IMR-90 (cell line): ENCODE data around the gene CDH13. TPM values are rescaled to one million over a fixed set of nuclear protein-coding genes. Genes with fewer than 3 reads are reported as not detected.

ENCODE experiments used
- ATAC-seq: fragments of 200-7000 bp; cut with Tn5 transposase; 2 replicates; pipeline ENCODE4 v1.9.1; 2020; ENCODE audit warnings: low read depth, mild to moderate bottlenecking, moderate library complexity
- BruUV-seq: library from RNA; stranded (reverse); fragments of 400-500 nt; replicated peaks from 2 replicates; lab custom pipeline; 2021; lab: Mats Ljungman, UMichigan
- CTCF ChIA-PET: fragments of 300-600 bp; formaldehyde crosslinking; extraction: SDS; loops from one replicate; lab custom pipeline; 2021; ENCODE audit warnings: antibody characterized with exemption; lab: Yijun Ruan, JAX
- POLR2A ChIA-PET: fragments of 300-600 bp; sonication (Branson Sonifier 250); formaldehyde crosslinking; loops from one replicate; lab custom pipeline; 2022; ENCODE audit warnings: antibody characterized with exemption; ENCODE audit not compliant: unreplicated experiment; lab: Charles Lee
- DNase-seq: peaks from one replicate; pipeline ENCODE4 v3.0.0; 2013
- H2AFZ ChIP-seq: replicated peaks from 2 replicates; pipeline ENCODE3; 2013; ENCODE audit warnings: low read length, mild to moderate bottlenecking; ENCODE audit not compliant: poor library complexity
- H2AK5ac ChIP-seq: 2 replicates; pipeline ENCODE4 v1.6.1; 2013; ENCODE audit warnings: low read depth, low read length, inconsistent platforms
- H2AK9ac ChIP-seq: replicated peaks from 2 replicates; pipeline ENCODE3; 2013; ENCODE audit warnings: mild to moderate bottlenecking, low read depth, low read length, moderate library complexity; ENCODE audit not compliant: poor library complexity
- H2BK120ac ChIP-seq: 2 replicates; pipeline ENCODE4 v1.6.1; 2013; ENCODE audit warnings: low read depth, low read length, inconsistent platforms
- H2BK15ac ChIP-seq: 3 replicates; pipeline ENCODE4 v1.6.1; 2013; ENCODE audit warnings: low read depth, low read length, inconsistent platforms
- H2BK20ac ChIP-seq: 2 replicates; pipeline ENCODE4 v1.6.1; 2013; ENCODE audit warnings: low read depth, mild to moderate bottlenecking, inconsistent platforms, low read length, moderate library complexity
- H2BK5ac ChIP-seq: 2 replicates; pipeline ENCODE4 v1.6.1; 2013; ENCODE audit warnings: mild to moderate bottlenecking, low read depth, low read length, inconsistent platforms; ENCODE audit not compliant: poor library complexity, severe bottlenecking
- H3K14ac ChIP-seq: replicated peaks from 2 replicates; pipeline ENCODE4 v1.6.1; 2013; ENCODE audit warnings: low read depth, low read length, inconsistent platforms
- H3K18ac ChIP-seq: 2 replicates; pipeline ENCODE4 v1.6.1; 2013; ENCODE audit warnings: low read depth, low read length, control low read depth
- H3K23ac ChIP-seq: 2 replicates; pipeline ENCODE4 v1.6.1; 2013; ENCODE audit warnings: low read depth, low read length, inconsistent platforms
- H3K27ac ChIP-seq: 2 replicates; pipeline ENCODE4 v1.5.1; 2013; ENCODE audit warnings: mild to moderate bottlenecking, control low read depth, low read length; ENCODE audit not compliant: insufficient read depth
- H3K27me3 ChIP-seq: 2 replicates; pipeline ENCODE4 v1.6.1; 2013; ENCODE audit warnings: low read length; ENCODE audit not compliant: control insufficient read depth, insufficient read depth
- H3K36me3 ChIP-seq: 2 replicates; pipeline ENCODE4 v1.6.1; 2013; ENCODE audit warnings: low read length, mixed read lengths; ENCODE audit not compliant: control insufficient read depth, insufficient read depth
- H3K4ac ChIP-seq: 2 replicates; pipeline ENCODE4 v1.6.1; 2013; ENCODE audit warnings: low read depth, low read length, inconsistent platforms
- H3K4me1 ChIP-seq: 2 replicates; pipeline ENCODE4 v1.6.1; 2013; ENCODE audit warnings: low read length, mixed read lengths; ENCODE audit not compliant: control insufficient read depth, insufficient read depth
- H3K4me2 ChIP-seq: 2 replicates; pipeline ENCODE4 v1.6.1; 2013; ENCODE audit warnings: low read depth, mild to moderate bottlenecking, control low read depth, low read length, moderate library complexity
- H3K4me3 ChIP-seq: 2 replicates; pipeline ENCODE4 v1.5.1; 2013; ENCODE audit warnings: low read depth, mild to moderate bottlenecking, control low read depth, low read length, moderate library complexity; ENCODE audit not compliant: insufficient read depth
- H3K56ac ChIP-seq: 2 replicates; pipeline ENCODE4 v1.6.1; 2013; ENCODE audit warnings: low read length, inconsistent platforms; ENCODE audit not compliant: insufficient read depth; ENCODE audit errors: extremely low read depth
- H3K79me1 ChIP-seq, 2 experiments: 2 replicates each; pipeline ENCODE4 v1.6.1; 2013; ENCODE audit warnings: low read length in 2 of 2, inconsistent platforms in 1 of 2, low read depth in 1 of 2
- H3K9ac ChIP-seq: 2 replicates; pipeline ENCODE4 v1.6.1; 2013; ENCODE audit warnings: low read depth, low read length, control low read depth
- H3K9me1 ChIP-seq: 2 replicates; pipeline ENCODE4 v1.6.1; 2013; ENCODE audit warnings: low read length, inconsistent platforms; ENCODE audit not compliant: insufficient read depth
- H3K9me3 ChIP-seq: 2 replicates; pipeline ENCODE4 v1.6.1; 2013; ENCODE audit warnings: low read length; ENCODE audit not compliant: control insufficient read depth, insufficient read depth
- H4K20me1 ChIP-seq: 2 replicates; pipeline ENCODE4 v1.6.1; 2013; ENCODE audit warnings: low read length, inconsistent platforms; ENCODE audit not compliant: insufficient read depth
- H4K5ac ChIP-seq: 2 replicates; pipeline ENCODE4 v1.6.1; 2013; ENCODE audit warnings: mild to moderate bottlenecking, low read depth, low read length, control low read depth
- H4K8ac ChIP-seq, 2 experiments: 2 replicates each; pipeline ENCODE4 v1.6.1; 2013; ENCODE audit warnings: low read depth in 2 of 2, low read length in 2 of 2, control low read depth in 1 of 2, inconsistent platforms in 1 of 2
- H4K91ac ChIP-seq: 2 replicates; pipeline ENCODE4 v1.6.1; 2013; ENCODE audit warnings: low read depth, low read length, inconsistent platforms; ENCODE audit not compliant: insufficient read depth
- BHLHE40 ChIP-seq: fragments of 150-350 bp; IDR thresholded peaks from 2 replicates; pipeline ENCODE4 v1.6.1; 2016; ENCODE audit warnings: mild to moderate bottlenecking, low read depth, low read length
- CHD1 ChIP-seq: IDR thresholded peaks from 2 replicates; pipeline ENCODE4 v1.6.1; 2012; ENCODE audit warnings: low read depth, low read length, improper control_type of control experiment
- FOS ChIP-seq: fragments of 150-350 bp; IDR thresholded peaks from 2 replicates; pipeline ENCODE4 v1.6.1; 2016; ENCODE audit warnings: low read depth, low read length
- MAFK ChIP-seq: IDR thresholded peaks from 2 replicates; pipeline ENCODE4 v1.6.1; 2012; ENCODE audit warnings: low read depth, low read length, improper control_type of control experiment
- MXI1 ChIP-seq: IDR thresholded peaks from 2 replicates; pipeline ENCODE4 v1.6.1; 2012; ENCODE audit warnings: low read depth, mild to moderate bottlenecking, low read length, moderate library complexity, borderline replicate concordance
- NFE2L2 ChIP-seq: fragments of 150-350 bp; IDR thresholded peaks from 2 replicates; pipeline ENCODE4 v1.6.1; 2016; ENCODE audit warnings: low read depth, mild to moderate bottlenecking, low read length
- POLR2A ChIP-seq: IDR thresholded peaks from 2 replicates; pipeline ENCODE4 v1.6.1; 2012; ENCODE audit warnings: mild to moderate bottlenecking, low read depth, low read length
- RAD21 ChIP-seq: IDR thresholded peaks from 2 replicates; pipeline ENCODE4 v1.6.1; 2012; ENCODE audit warnings: low read length, improper control_type of control experiment
- RCOR1 ChIP-seq: IDR thresholded peaks from 2 replicates; pipeline ENCODE4 v1.6.1; 2012; ENCODE audit warnings: mild to moderate bottlenecking, low read length, improper control_type of control experiment; ENCODE audit not compliant: insufficient replicate concordance
- RFX5 ChIP-seq: IDR thresholded peaks from 2 replicates; pipeline ENCODE4 v1.8.0; 2012; ENCODE audit warnings: low read depth, mild to moderate bottlenecking, low read length, moderate library complexity
- SMC3 ChIP-seq: fragments of 150-350 bp; IDR thresholded peaks from 2 replicates; pipeline ENCODE4 v1.6.1; 2016; ENCODE audit warnings: low read depth, mild to moderate bottlenecking, antibody characterized with exemption, low read length, moderate library complexity
- WGBS, 2 experiments: methylation state at CpG; one replicate each; pipeline versions ENCODE4 v1.1.5 to v1.1.7; 2013; ENCODE audit warnings: missing lambda C conversion rate in 2 of 2; ENCODE audit not compliant: insufficient read length in 1 of 2; ENCODE audit errors: extremely low coverage in 2 of 2; 5-methylcytosine and 5-hydroxymethylcytosine counted together
- dilution Hi-C: fragments of 300-500 bp; cut with HindIII; formaldehyde crosslinking; loops from one replicate; pipeline ENCODE4 v1.14.3; 2018; ENCODE audit warnings: low sequenced_read_pairs; ENCODE audit not compliant: unreplicated experiment
- in situ Hi-C: fragments of 300-500 bp; cut with MboI; formaldehyde crosslinking; loops from 3 replicates; pipeline ENCODE4 v1.14.3; 2019; ENCODE audit warnings: low sequenced_read_pairs, inconsistent platforms, mixed read lengths
- intact Hi-C: fragments of 100-400 bp; cut with micrococcal nuclease; formaldehyde crosslinking; loops from 2 replicates; pipeline ENCODE4 v1.10.0; 2022
- polyA plus RNA-seq, 3 experiments: library from polyadenylated mRNA; depleted of rRNA; stranded (reverse); fragments of >200 nt; gene quantifications; 2 replicates each; pipeline ENCODE4 v1.2.3, GENCODE V29; 2012; ENCODE audit warnings: low replicate concordance in 1 of 3
- total RNA-seq: library from RNA; depleted of rRNA; stranded (reverse); fragments of >200 nt; gene quantifications from 2 replicates; pipeline ENCODE4 v1.2.3, GENCODE V29; 2012
- TF ChIP-seq, protein P1 (sequence below): conservative IDR thresholded peaks from 2 replicates; pipeline ENCODE4 v1.5.1; 2012; ENCODE audit warnings: mild to moderate bottlenecking, low read depth, low read length, improper control_type of control experiment
- TF ChIP-seq, protein P2 (sequence below): fragments of 150-350 bp; IDR thresholded peaks from 2 replicates; pipeline ENCODE4 v1.6.1; 2016; ENCODE audit warnings: low read depth, mild to moderate bottlenecking, low read length, moderate library complexity, borderline replicate concordance
- TF ChIP-seq, protein P3 (sequence below): fragments of 150-350 bp; IDR thresholded peaks from 2 replicates; pipeline ENCODE4 v1.6.1; 2017; ENCODE audit warnings: mild to moderate bottlenecking, antibody characterized with exemption, low read length, low read depth

Gene CDH13
- total and polyA plus RNA-seq, 2 of the 4 experiments (the other 2 are of a cell fraction), result 61.6 to 74.7 TPM

DNA sequence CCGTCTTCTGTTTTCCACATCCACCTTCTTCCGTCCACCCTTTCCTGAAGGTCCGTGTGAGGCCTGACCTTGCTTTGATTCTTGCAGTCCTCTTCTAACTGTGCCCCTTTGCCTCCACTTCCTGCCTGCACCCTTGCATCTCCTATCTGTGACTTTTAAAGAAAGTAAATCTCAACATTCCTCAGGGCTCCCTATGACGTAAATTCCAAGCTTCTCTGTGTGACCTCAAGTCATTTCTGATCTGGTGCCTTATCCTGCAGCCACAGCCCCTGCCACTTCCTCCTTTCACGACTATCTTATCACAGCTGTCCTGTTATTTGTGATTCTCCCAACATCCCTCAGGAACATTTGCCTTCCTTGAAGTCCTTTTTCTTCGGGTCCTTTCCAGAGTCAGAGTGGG lies 520.5 kb downstream of the CDH13 start:
- TF ChIP-seq, protein P1, sequence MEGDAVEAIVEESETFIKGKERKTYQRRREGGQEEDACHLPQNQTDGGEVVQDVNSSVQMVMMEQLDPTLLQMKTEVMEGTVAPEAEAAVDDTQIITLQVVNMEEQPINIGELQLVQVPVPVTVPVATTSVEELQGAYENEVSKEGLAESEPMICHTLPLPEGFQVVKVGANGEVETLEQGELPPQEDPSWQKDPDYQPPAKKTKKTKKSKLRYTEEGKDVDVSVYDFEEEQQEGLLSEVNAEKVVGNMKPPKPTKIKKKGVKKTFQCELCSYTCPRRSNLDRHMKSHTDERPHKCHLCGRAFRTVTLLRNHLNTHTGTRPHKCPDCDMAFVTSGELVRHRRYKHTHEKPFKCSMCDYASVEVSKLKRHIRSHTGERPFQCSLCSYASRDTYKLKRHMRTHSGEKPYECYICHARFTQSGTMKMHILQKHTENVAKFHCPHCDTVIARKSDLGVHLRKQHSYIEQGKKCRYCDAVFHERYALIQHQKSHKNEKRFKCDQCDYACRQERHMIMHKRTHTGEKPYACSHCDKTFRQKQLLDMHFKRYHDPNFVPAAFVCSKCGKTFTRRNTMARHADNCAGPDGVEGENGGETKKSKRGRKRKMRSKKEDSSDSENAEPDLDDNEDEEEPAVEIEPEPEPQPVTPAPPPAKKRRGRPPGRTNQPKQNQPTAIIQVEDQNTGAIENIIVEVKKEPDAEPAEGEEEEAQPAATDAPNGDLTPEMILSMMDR, result no peak
- TF ChIP-seq FOS, result no peak
- TF ChIP-seq MXI1, result no peak
- TF ChIP-seq BHLHE40, result no peak
- TF ChIP-seq NFE2L2, result no peak
- TF ChIP-seq SMC3, result no peak
- TF ChIP-seq CHD1, result no peak
- TF ChIP-seq, protein P2, sequence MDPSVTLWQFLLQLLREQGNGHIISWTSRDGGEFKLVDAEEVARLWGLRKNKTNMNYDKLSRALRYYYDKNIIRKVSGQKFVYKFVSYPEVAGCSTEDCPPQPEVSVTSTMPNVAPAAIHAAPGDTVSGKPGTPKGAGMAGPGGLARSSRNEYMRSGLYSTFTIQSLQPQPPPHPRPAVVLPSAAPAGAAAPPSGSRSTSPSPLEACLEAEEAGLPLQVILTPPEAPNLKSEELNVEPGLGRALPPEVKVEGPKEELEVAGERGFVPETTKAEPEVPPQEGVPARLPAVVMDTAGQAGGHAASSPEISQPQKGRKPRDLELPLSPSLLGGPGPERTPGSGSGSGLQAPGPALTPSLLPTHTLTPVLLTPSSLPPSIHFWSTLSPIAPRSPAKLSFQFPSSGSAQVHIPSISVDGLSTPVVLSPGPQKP, result no peak
- TF ChIP-seq, protein P3, sequence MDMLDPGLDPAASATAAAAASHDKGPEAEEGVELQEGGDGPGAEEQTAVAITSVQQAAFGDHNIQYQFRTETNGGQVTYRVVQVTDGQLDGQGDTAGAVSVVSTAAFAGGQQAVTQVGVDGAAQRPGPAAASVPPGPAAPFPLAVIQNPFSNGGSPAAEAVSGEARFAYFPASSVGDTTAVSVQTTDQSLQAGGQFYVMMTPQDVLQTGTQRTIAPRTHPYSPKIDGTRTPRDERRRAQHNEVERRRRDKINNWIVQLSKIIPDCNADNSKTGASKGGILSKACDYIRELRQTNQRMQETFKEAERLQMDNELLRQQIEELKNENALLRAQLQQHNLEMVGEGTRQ, result no peak
- TF ChIP-seq POLR2A, result no peak
- no peak for TF ChIP-seq RAD21
- no peak for TF ChIP-seq RFX5
- TF ChIP-seq MAFK, result no peak
- TF ChIP-seq RCOR1, result no peak
- H3K36me3 ChIP-seq, result no peaks in the 10 kb centered on the region
- H4K20me1 ChIP-seq, result peaks cover 4% of the 10 kb centered on the region; the same call in 1 of the 2 replicates
- intact Hi-C loops (no loop called here), in situ Hi-C loops (no loop called here), dilution Hi-C loops (no loop called here)
- no peak overlapping the region for H3K14ac ChIP-seq
- H3K4ac ChIP-seq, result no peak overlapping the region
- H3K56ac ChIP-seq, result no peak overlapping the region
- no peak overlapping the region for H2BK5ac ChIP-seq
- peaks cover 3% of the 10 kb centered on the region; the same call in 1 of the 2 replicates for H3K4me1 ChIP-seq
- ChIA-PET POLR2A (no interaction called here), CTCF (no interaction called here)
- no peak overlapping the region for H2BK20ac ChIP-seq
- WGBS, 2 experiments, result 72% methylated on average over 5 of the region's 6 CpGs; no CpG with 5 or more reads in 1 of the 2 experiments
- no peak overlapping the region for H3K27ac ChIP-seq
- H3K79me1 ChIP-seq, result no peaks in the 10 kb centered on the region; a peak in 1 of 4 replicates
- H4K91ac ChIP-seq, result no peak overlapping the region
- H3K4me3 ChIP-seq, result no peak overlapping the region
- H4K8ac ChIP-seq, result no peak overlapping the region
- H4K5ac ChIP-seq, result no peak overlapping the region
- no peaks in the 10 kb centered on the region for H3K27me3 ChIP-seq
- H2AFZ ChIP-seq, result no peak overlapping the region
- H2AK9ac ChIP-seq, result no peak overlapping the region
- no peak overlapping the region for H3K4me2 ChIP-seq
- ATAC-seq (no peak), DNase-seq (peak; percentile 6)
- 0 out of 2 replicates have a peak, but pooled peaks cover 4% of the 10 kb centered on the region for H3K9me1 ChIP-seq
- no TSS peak for BruUV-seq
- H3K9me3 ChIP-seq, result no peaks in the 10 kb centered on the region
- no peak overlapping the region for H2BK15ac ChIP-seq
- no peak overlapping the region for H3K18ac ChIP-seq
- H2AK5ac ChIP-seq, result no peak overlapping the region
- no peak overlapping the region for H3K9ac ChIP-seq
- no peak overlapping the region for H2BK120ac ChIP-seq
- H3K23ac ChIP-seq, result no peak overlapping the region
